H1 (cell line): ENCODE measurements around the gene HRH2. TPM values are rescaled to one million over a fixed set of nuclear protein-coding genes. Genes with fewer than 3 reads are reported as not detected.

Experiments used
- CTCF ChIA-PET: fragments of 300-600 bp; sonication (Branson Sonifier 250); formaldehyde crosslinking; loops from one replicate; lab custom pipeline; 2021; ENCODE audit not compliant: partially characterized antibody; lab: Charles Lee
- POLR2A ChIA-PET: fragments of 300-600 bp; sonication (Branson Sonifier 250); formaldehyde crosslinking; loops from one replicate; lab custom pipeline; 2021; ENCODE audit warnings: inconsistent platforms; ENCODE audit not compliant: partially characterized antibody; lab: Charles Lee
- DNase-seq, 2 experiments: peaks; one replicate each; pipeline versions ENCODE4 v3.0.0 to v3.0.0-alpha.2; 2010 to 2022; ENCODE audit warnings: low spot score in 2 of 2, low read depth in 1 of 2, mixed read lengths in 1 of 2
- FAIRE-seq: peaks from 2 replicates; lab custom pipeline; 2011; peaks lifted over from hg19 to GRCh38; lab: Jason Lieb, UNC
- H2AFZ ChIP-seq: 2 replicates; pipeline ENCODE4 v1.8.1; 2012; ENCODE audit warnings: low read length, inconsistent platforms
- H2AK5ac ChIP-seq: 2 replicates; pipeline ENCODE4 v1.6.1; 2013; ENCODE audit warnings: low read depth, low read length
- H2BK120ac ChIP-seq: replicated peaks from 2 replicates; pipeline ENCODE3; 2013; ENCODE audit warnings: low read depth, low read length, inconsistent platforms
- H2BK12ac ChIP-seq: 2 replicates; pipeline ENCODE4 v1.6.1; 2013; ENCODE audit warnings: low read depth, low read length
- H2BK15ac ChIP-seq: 2 replicates; pipeline ENCODE4 v1.6.1; 2013; ENCODE audit warnings: low read length
- H2BK20ac ChIP-seq: 2 replicates; pipeline ENCODE4 v1.6.1; 2013; ENCODE audit warnings: low read length
- H2BK5ac ChIP-seq: 2 replicates; pipeline ENCODE4 v1.6.1; 2013; ENCODE audit warnings: low read depth, low read length
- H3K14ac ChIP-seq: 2 replicates; pipeline ENCODE4 v1.6.1; 2013; ENCODE audit warnings: inconsistent platforms; ENCODE audit not compliant: insufficient read length
- H3K18ac ChIP-seq: 2 replicates; pipeline ENCODE4 v1.6.1; 2013; ENCODE audit warnings: low read length; ENCODE audit errors: extremely low read depth
- H3K23ac ChIP-seq: 2 replicates; pipeline ENCODE4 v1.6.1; 2013; ENCODE audit warnings: inconsistent platforms; ENCODE audit not compliant: insufficient read length
- H3K23me2 ChIP-seq: 2 replicates; pipeline ENCODE4 v1.6.1; 2013; ENCODE audit warnings: low read depth, low read length
- H3K27ac ChIP-seq: 2 replicates; pipeline ENCODE4 v1.6.1; 2011; ENCODE audit warnings: low read depth, low read length, inconsistent platforms
- H3K27me3 ChIP-seq, 4 experiments: replicated peaks in 1 of 4; 1 replicate in 1 of 4; 2 replicates in 3 of 4; pipeline versions ENCODE4 v1.6.1 to v1.8.1; 2011 to 2013; ENCODE audit warnings: low read length in 3 of 4, mild to moderate bottlenecking in 3 of 4, inconsistent platforms in 2 of 4, mixed read lengths in 2 of 4, moderate library complexity in 1 of 4; ENCODE audit not compliant: control insufficient read depth in 3 of 4, insufficient read depth in 3 of 4; ENCODE audit errors: extremely low read depth in 1 of 4
- H3K36me3 ChIP-seq, 4 experiments: 2 replicates each; pipeline versions ENCODE4 v1.6.1 to v1.8.1; 2011 to 2013; ENCODE audit warnings: mild to moderate bottlenecking in 4 of 4, low read length in 3 of 4, moderate library complexity in 2 of 4, control low read depth in 1 of 4, inconsistent platforms in 1 of 4; ENCODE audit not compliant: insufficient read depth in 4 of 4, control insufficient read depth in 2 of 4
- H3K4ac ChIP-seq: replicated peaks from 2 replicates; pipeline ENCODE3; 2013; ENCODE audit warnings: low read length, low read depth, mixed read lengths, inconsistent platforms; ENCODE audit not compliant: insufficient read length
- H3K4me1 ChIP-seq, 4 experiments: replicated peaks in 1 of 4; 1 replicate in 1 of 4; 2 replicates in 3 of 4; pipeline versions ENCODE4 v1.6.1 to v1.8.1; 2011 to 2013; ENCODE audit warnings: low read length in 3 of 4, inconsistent platforms in 2 of 4, mixed read lengths in 1 of 4; ENCODE audit not compliant: insufficient read depth in 4 of 4, control insufficient read depth in 3 of 4
- H3K4me2 ChIP-seq, 2 experiments: 2 replicates each; pipeline versions ENCODE4 v1.6.1 to v1.8.1; 2011 to 2013; ENCODE audit warnings: low read depth in 2 of 2, low read length in 2 of 2, control low read depth in 1 of 2, inconsistent platforms in 1 of 2, mild to moderate bottlenecking in 1 of 2; ENCODE audit not compliant: insufficient read depth in 1 of 2
- H3K4me3 ChIP-seq, 4 experiments: fragments of 200-600, 300-600 bp in 1 of 4; sonication (generic), shearing (Covaris generic), sonication (Bioruptor Twin) in 1 of 4; 2 replicates each; pipeline versions ENCODE4 v1.5.1 to v1.8.1; 2011 to 2016; ENCODE audit warnings: low read length in 4 of 4, low read depth in 3 of 4, control low read depth in 2 of 4, inconsistent platforms in 2 of 4, mild to moderate bottlenecking in 2 of 4, mixed read lengths in 1 of 4, moderate library complexity in 1 of 4; ENCODE audit not compliant: insufficient read depth in 2 of 4; ENCODE audit errors: extremely low read depth in 1 of 4
- H3K56ac ChIP-seq: replicated peaks from 2 replicates; pipeline ENCODE3; 2013; ENCODE audit warnings: low read depth, mild to moderate bottlenecking, mixed read lengths, low read length, inconsistent platforms; ENCODE audit not compliant: insufficient read length
- H3K79me1 ChIP-seq: 2 replicates; pipeline ENCODE4 v1.6.1; 2013; ENCODE audit warnings: low read depth, low read length, control low read depth
- H3K79me2 ChIP-seq, 2 experiments: 2 replicates each; pipeline versions ENCODE4 v1.6.1 to v1.8.1; 2012 to 2013; ENCODE audit warnings: low read length in 2 of 2, mild to moderate bottlenecking in 2 of 2, inconsistent platforms in 1 of 2; ENCODE audit not compliant: insufficient read depth in 2 of 2, control insufficient read depth in 1 of 2
- H3K9ac ChIP-seq, 4 experiments: replicated peaks in 1 of 4; 1 replicate in 1 of 4; 2 replicates in 3 of 4; pipeline versions ENCODE4 v1.6.1 to v1.8.1; 2011 to 2013; ENCODE audit warnings: low read depth in 3 of 4, low read length in 3 of 4, control low read depth in 2 of 4, mild to moderate bottlenecking in 2 of 4, moderate library complexity in 2 of 4, inconsistent platforms in 1 of 4; ENCODE audit errors: extremely low read depth in 1 of 4
- H3K9me3 ChIP-seq, 2 experiments: 2 replicates each; pipeline versions ENCODE4 v1.6.1 to v1.8.1; 2012 to 2013; ENCODE audit warnings: mild to moderate bottlenecking in 2 of 2, moderate library complexity in 2 of 2, control low read depth in 1 of 2, inconsistent platforms in 1 of 2, low read depth in 1 of 2, low read length in 1 of 2, mixed read lengths in 1 of 2; ENCODE audit not compliant: insufficient read depth in 2 of 2
- H4K20me1 ChIP-seq, 2 experiments: replicated peaks in 1 of 2; 2 replicates each; pipeline versions ENCODE3 to v1.8.1; 2011 to 2013; ENCODE audit warnings: inconsistent platforms in 2 of 2, low read length in 2 of 2, mild to moderate bottlenecking in 1 of 2; ENCODE audit not compliant: insufficient read depth in 2 of 2, control insufficient read depth in 1 of 2
- H4K5ac ChIP-seq: 2 replicates; pipeline ENCODE4 v1.6.1; 2013; ENCODE audit warnings: low read length, low read depth, mixed read lengths, inconsistent platforms; ENCODE audit not compliant: insufficient read length
- H4K8ac ChIP-seq: 2 replicates; pipeline ENCODE4 v1.8.0; 2013; ENCODE audit warnings: mild to moderate bottlenecking, moderate library complexity, low read length, inconsistent platforms; ENCODE audit not compliant: insufficient read depth; ENCODE audit errors: extremely low read depth
- H4K91ac ChIP-seq: replicated peaks from 2 replicates; pipeline ENCODE3; 2013; ENCODE audit warnings: low read length, mixed read lengths, inconsistent platforms; ENCODE audit not compliant: insufficient read length
- TBP ChIP-seq: IDR thresholded peaks from 2 replicates; pipeline ENCODE4 v1.6.1; 2011; ENCODE audit warnings: low read depth, low read length, improper control_type of control experiment
- WGBS, 2 experiments: shearing (Covaris generic) in 1 of 2; methylation state at CpG; one replicate each; pipeline versions ENCODE4 v1.1.6 to v1.1.7; 2013 to 2015; ENCODE audit warnings: low lambda C conversion rate in 2 of 2, mixed read lengths in 2 of 2, inconsistent platforms in 1 of 2, low coverage in 1 of 2, missing lambda C conversion rate in 1 of 2; ENCODE audit not compliant: insufficient replicate concordance in 2 of 2, insufficient coverage in 1 of 2, insufficient read length in 1 of 2; ENCODE audit errors: extremely low coverage in 1 of 2, missing lambda C conversion rate in 1 of 2; 5-methylcytosine and 5-hydroxymethylcytosine counted together
- polyA plus RNA-seq, 7 experiments: library from polyadenylated mRNA; depleted of rRNA in 3 of 7; stranded (reverse) in 5 of 7; unstranded in 2 of 7; fragments of >200 nt in 5 of 7; fragments of 200-250 nt in 2 of 7; gene quantifications; 1 replicate in 5 of 7; 2 replicates in 1 of 7; 4 replicates in 1 of 7; pipeline versions ENCODE4 v1.2.1 to v1.2.3, GENCODE V29; 2011 to 2013; ENCODE audit warnings: missing spikeins in 2 of 7, mixed read lengths in 2 of 7
- total RNA-seq: library from RNA; stranded (reverse); fragmentation: NEBNext Ultra II Directional; extraction: Animal tissue kit (Norgen Biotek cat#: 25700); gene quantifications from 2 replicates; pipeline ENCODE4 v1.2.1, GENCODE V29; 2021

HRH2 gene
- total and polyA plus RNA-seq, 2 of the 8 experiments (the other 6 are each of a cell fraction or from before 2014, with no cell fraction given) = 7.8 to 8.1 TPM

GRCh38 chr5:175681045-175681967 lies 23.4 kb downstream of the HRH2 start:
- TF ChIP-seq TBP = no peak
- no peaks in the 10 kb centered on the region; the same call in 1 of the 2 replicates for H3K79me1 ChIP-seq
- POLR2A ChIA-PET = interaction anchor here (0.8 kb wide), 1 partner anchor 147 kb away, joined by 3 read pairs; no protein-coding TSS in a partner anchor
- no peak overlapping the region for H3K18ac ChIP-seq
- H2AK5ac ChIP-seq = no peak overlapping the region; the same call in 1 of the 2 replicates
- no peak overlapping the region for H2AFZ ChIP-seq
- H3K4ac ChIP-seq = no peak overlapping the region
- H3K9ac ChIP-seq = no peak overlapping the region
- no peak overlapping the region for H2BK15ac ChIP-seq
- H3K4me2 ChIP-seq = no peak overlapping the region
- no peaks in the 10 kb centered on the region for H3K4me1 ChIP-seq
- no peak overlapping the region for H4K8ac ChIP-seq
- no peak overlapping the region for H3K14ac ChIP-seq
- no peak overlapping the region for H4K91ac ChIP-seq
- H4K20me1 ChIP-seq = peaks cover 0 to 6% of the 10 kb centered on the region in 2 experiments
- no peak for FAIRE-seq
- peaks cover 0 to 8% (median 3%) of the 10 kb centered on the region in 4 experiments; a peak in 2 of 8 replicates for H3K36me3 ChIP-seq
- no peak overlapping the region for H2BK120ac ChIP-seq
- 88% methylated on average over 21 of the region's 21 CpGs; no CpG with 5 or more reads in 1 of the 2 experiments for WGBS, 2 experiments
- no peak overlapping the region for H2BK5ac ChIP-seq
- DNase-seq = no peak
- no peak overlapping the region for H3K4me3 ChIP-seq
- H2BK12ac ChIP-seq = no peak overlapping the region
- CTCF ChIA-PET = interaction anchor here (0.9 to 2.6 kb wide), 8 partner anchors 8 to 147 kb away, joined by 3 to 9 read pairs (median 3); no protein-coding TSS in a partner anchor
- no peaks in the 10 kb centered on the region for H3K79me2 ChIP-seq
- H3K27me3 ChIP-seq = no peaks in the 10 kb centered on the region
- H3K23ac ChIP-seq = no peak overlapping the region
- H4K5ac ChIP-seq = no peak overlapping the region
- no peaks in the 10 kb centered on the region for H3K23me2 ChIP-seq
- no peak overlapping the region for H2BK20ac ChIP-seq
- no peak overlapping the region for H3K56ac ChIP-seq
- no peaks in the 10 kb centered on the region for H3K9me3 ChIP-seq
- H3K27ac ChIP-seq = no peak overlapping the region
